Endothelial cell of umbilical vein (primary cell): Measurements from ENCODE around the gene PER3.

Experiments used
- EZH2 ChIP-seq: IDR thresholded peaks from 2 replicates; pipeline ENCODE4 v1.6.1; 2012; ENCODE audit warnings: borderline replicate concordance, low read depth, mild to moderate bottlenecking, moderate library complexity, low read length, inconsistent platforms; ENCODE audit not compliant: severe bottlenecking
- FOS ChIP-seq: IDR thresholded peaks from 2 replicates; pipeline ENCODE4 v1.6.1; 2011; ENCODE audit warnings: mild to moderate bottlenecking, low read length, moderate library complexity, borderline replicate concordance; ENCODE audit not compliant: insufficient read depth
- JUN ChIP-seq: IDR thresholded peaks from 2 replicates; pipeline ENCODE4 v1.6.1; 2011; ENCODE audit warnings: borderline replicate concordance, low read depth; ENCODE audit not compliant: insufficient read length, insufficient read depth
- MYC ChIP-seq: IDR thresholded peaks from one replicate; pipeline ENCODE4 v1.6.1; 2011; ENCODE audit warnings: mild to moderate bottlenecking, low read depth, low read length
- POLR2AphosphoS5 ChIP-seq: IDR thresholded peaks from 2 replicates; pipeline ENCODE4 v1.6.1; 2012; ENCODE audit warnings: low read depth, mild to moderate bottlenecking, control low read depth, low read length, moderate library complexity; ENCODE audit not compliant: insufficient read depth
- TF ChIP-seq, protein P1 (sequence below), 2 donors: IDR thresholded peaks; 1 replicate in 1 of 2; 2 replicates in 1 of 2; pipeline ENCODE4 v1.5.1; 2011; ENCODE audit warnings: low read length in 2 of 2, mild to moderate bottlenecking in 2 of 2, moderate library complexity in 2 of 2, control low read depth in 1 of 2, inconsistent platforms in 1 of 2, low read depth in 1 of 2; ENCODE audit not compliant: insufficient read depth in 1 of 2; ENCODE audit errors: extremely low read depth in 1 of 2

DNA sequence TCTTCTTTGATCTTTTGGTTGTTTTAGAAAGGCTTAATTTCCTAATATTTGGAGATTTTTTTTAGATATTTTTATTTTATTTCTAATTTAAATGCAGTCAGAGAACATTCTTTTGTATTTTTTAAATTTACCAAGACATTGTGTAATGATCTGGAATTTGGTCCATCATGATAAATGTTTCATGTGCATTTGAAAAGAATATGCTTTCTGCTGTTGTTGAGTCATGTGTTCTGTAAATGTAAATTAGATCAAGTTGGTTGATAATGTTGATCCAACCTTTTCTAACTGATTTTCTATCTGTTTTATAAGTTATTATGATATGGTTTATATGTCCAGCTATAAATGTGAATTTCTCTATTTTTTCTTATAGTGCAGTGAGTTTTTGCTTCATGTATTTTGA, 48.9 kb downstream of the PER3 start:
- TF ChIP-seq, protein P1, sequence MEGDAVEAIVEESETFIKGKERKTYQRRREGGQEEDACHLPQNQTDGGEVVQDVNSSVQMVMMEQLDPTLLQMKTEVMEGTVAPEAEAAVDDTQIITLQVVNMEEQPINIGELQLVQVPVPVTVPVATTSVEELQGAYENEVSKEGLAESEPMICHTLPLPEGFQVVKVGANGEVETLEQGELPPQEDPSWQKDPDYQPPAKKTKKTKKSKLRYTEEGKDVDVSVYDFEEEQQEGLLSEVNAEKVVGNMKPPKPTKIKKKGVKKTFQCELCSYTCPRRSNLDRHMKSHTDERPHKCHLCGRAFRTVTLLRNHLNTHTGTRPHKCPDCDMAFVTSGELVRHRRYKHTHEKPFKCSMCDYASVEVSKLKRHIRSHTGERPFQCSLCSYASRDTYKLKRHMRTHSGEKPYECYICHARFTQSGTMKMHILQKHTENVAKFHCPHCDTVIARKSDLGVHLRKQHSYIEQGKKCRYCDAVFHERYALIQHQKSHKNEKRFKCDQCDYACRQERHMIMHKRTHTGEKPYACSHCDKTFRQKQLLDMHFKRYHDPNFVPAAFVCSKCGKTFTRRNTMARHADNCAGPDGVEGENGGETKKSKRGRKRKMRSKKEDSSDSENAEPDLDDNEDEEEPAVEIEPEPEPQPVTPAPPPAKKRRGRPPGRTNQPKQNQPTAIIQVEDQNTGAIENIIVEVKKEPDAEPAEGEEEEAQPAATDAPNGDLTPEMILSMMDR (IDR thresholded peaks at IDR 0.05; ENCODE audit: extremely low read depth in 1 of 2, insufficient read depth in 1 of 2, low read depth in 1 of 2, low read length in 2 of 2): no peak
- no peak for TF ChIP-seq JUN
- no peak for TF ChIP-seq MYC
- TF ChIP-seq EZH2: no peak
- TF ChIP-seq POLR2AphosphoS5: no peak
- TF ChIP-seq FOS: no peak
